ENCODE data around the gene KANSL1. TPM values are rescaled to one million over a fixed set of nuclear protein-coding genes. Genes with fewer than 3 reads are reported as not detected.
A peak's percentile ranks its signal among the peaks of the same experiment; 100 is the strongest.

Gene KANSL1
- total RNA-seq, 1 experiment from 2014 or later = 83.0 TPM

GRCh38 chr17:46064460-46064859 lies 128.8 kb downstream of the KANSL1 start:
- intact Hi-C loops (cut with micrococcal nuclease; ENCODE audit: unreplicated experiment) = no loop called here
- Mint-ChIP-seq H3K36me3 (ENCODE audit: insufficient read depth, unreplicated experiment) (peaks cover 78% of the 10 kb centered on the region), H3K4me3 (ENCODE audit: unreplicated experiment) (no peak overlapping the region), H3K27me3 (ENCODE audit: insufficient read depth, unreplicated experiment) (no peaks in the 10 kb centered on the region), H3K4me1 (ENCODE audit: low read depth, unreplicated experiment) (peaks cover 9% of the 10 kb centered on the region), H3K9me3 (ENCODE audit: unreplicated experiment) (no peaks in the 10 kb centered on the region), H3K27ac (ENCODE audit: unreplicated experiment) (peak overlapping the region; percentile 32)
- Histone ChIP-seq H3K36me3 (ENCODE audit: control insufficient read depth, insufficient read depth, low read length) (0 out of 2 replicates have a peak, but pooled peaks cover 4% of the 10 kb centered on the region), H3K4me1 (peaks cover 6% of the 10 kb centered on the region; the same call in 1 of the 2 replicates), H3K27me3 (replicated peaks; ENCODE audit: control insufficient read depth, insufficient read depth, low read length) (no peaks in the 10 kb centered on the region), H3K9me3 (no peaks in the 10 kb centered on the region), H3K4me3 (ENCODE audit: low read depth, low read length) (no peak overlapping the region)
- POLR2A ChIA-PET = no interaction called here
- no peak for TF ChIP-seq CTCF (IDR thresholded peaks at IDR 0.05; ENCODE audit: insufficient read depth in 1 of 2, low read depth in 1 of 2, low read length in 1 of 2, severe bottlenecking in 1 of 2, unreplicated experiment in 1 of 2)
- no TSS peak for BruUV-seq (replicated peaks)
- no peak for DNase-seq
- CTCF ChIA-PET = interaction anchor here (0.8 kb wide), 1 partner anchor 32 kb away, joined by 3 read pairs; no protein-coding TSS in a partner anchor

- H3K36me3 Mint-ChIP-seq (ENCODE audit: insufficient read depth, unreplicated experiment) = peaks cover 83% of the 10 kb centered on the region
These were observed 130.0 kb downstream of the KANSL1 start for GRCh38 chr17:46063241-46063640.

DNA sequence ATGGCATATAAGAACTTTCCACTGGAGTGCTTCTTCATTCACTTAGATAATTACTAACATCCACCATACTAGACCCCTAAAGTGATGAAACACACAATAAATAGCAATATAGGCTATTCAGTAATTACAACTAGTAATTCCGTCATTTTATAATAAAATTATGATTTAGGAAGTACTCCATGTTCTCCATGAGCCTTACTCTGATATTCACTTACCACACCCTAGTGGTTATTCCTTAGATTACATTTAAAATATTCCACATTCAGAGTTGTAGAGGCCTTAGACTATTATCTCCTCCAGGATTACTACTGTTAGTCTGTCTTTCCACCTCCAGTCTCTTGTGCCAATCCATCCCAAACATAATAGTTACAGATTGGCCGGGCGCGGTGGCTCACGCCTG lies 131.8 kb downstream of the KANSL1 start:
- ChIA-PET CTCF (no interaction called here), POLR2A (no interaction called here)
- no TSS peak for BruUV-seq (replicated peaks)
- no peak overlapping the region for H3K4me3 ChIP-seq (ENCODE audit: low read depth, low read length)
- intact Hi-C loops (cut with micrococcal nuclease; ENCODE audit: unreplicated experiment) = no loop called here
- Mint-ChIP-seq H3K9me3 (ENCODE audit: unreplicated experiment) (no peaks in the 10 kb centered on the region), H3K27ac (ENCODE audit: unreplicated experiment) (no peak overlapping the region), H3K4me1 (ENCODE audit: low read depth, unreplicated experiment) (peaks cover 25% of the 10 kb centered on the region), H3K36me3 (ENCODE audit: insufficient read depth, unreplicated experiment) (peaks cover 80% of the 10 kb centered on the region), H3K27me3 (ENCODE audit: insufficient read depth, unreplicated experiment) (no peaks in the 10 kb centered on the region), H3K4me3 (ENCODE audit: unreplicated experiment) (no peak overlapping the region)
- H3K9me3 ChIP-seq = no peaks in the 10 kb centered on the region
- no peaks in the 10 kb centered on the region for H3K27me3 ChIP-seq (replicated peaks; ENCODE audit: control insufficient read depth, insufficient read depth, low read length)
- no peak for DNase-seq
- TF ChIP-seq CTCF (IDR thresholded peaks at IDR 0.05; ENCODE audit: insufficient read depth in 1 of 2, low read depth in 1 of 2, low read length in 1 of 2, severe bottlenecking in 1 of 2, unreplicated experiment in 1 of 2) = peak; percentile 12 to 19
- peaks cover 6% of the 10 kb centered on the region; the same call in 1 of the 2 replicates for H3K4me1 ChIP-seq
- peaks cover 4% of the 10 kb centered on the region for H3K36me3 ChIP-seq (ENCODE audit: control insufficient read depth, insufficient read depth, low read length)

More at GRCh38 chr17:46063241-46063640, 130.0 kb downstream of the KANSL1 start:
- H3K9me3 Mint-ChIP-seq (ENCODE audit: unreplicated experiment) = no peaks in the 10 kb centered on the region
- intact Hi-C loops (cut with micrococcal nuclease; ENCODE audit: unreplicated experiment) = no loop called here
- no peaks in the 10 kb centered on the region for H3K27me3 Mint-ChIP-seq (ENCODE audit: insufficient read depth, unreplicated experiment)
- H3K4me1 Mint-ChIP-seq (ENCODE audit: low read depth, unreplicated experiment) = peaks cover 9% of the 10 kb centered on the region
- Histone ChIP-seq H3K9me3 (no peaks in the 10 kb centered on the region), H3K36me3 (ENCODE audit: control insufficient read depth, insufficient read depth, low read length) (peaks cover 4% of the 10 kb centered on the region), H3K4me1 (peaks cover 6% of the 10 kb centered on the region; the same call in 1 of the 2 replicates), H3K4me3 (ENCODE audit: low read depth, low read length) (no peak overlapping the region), H3K27me3 (replicated peaks; ENCODE audit: control insufficient read depth, insufficient read depth, low read length) (no peaks in the 10 kb centered on the region)
- no peak overlapping the region for H3K27ac Mint-ChIP-seq (ENCODE audit: unreplicated experiment)
- ChIA-PET POLR2A (no interaction called here), CTCF (interaction anchor here (0.5 to 0.8 kb wide), 2 partner anchors 130 to 150 kb away, joined by 3 read pairs; partner anchors contain the start of gene KANSL1)
- no peak overlapping the region for H3K4me3 Mint-ChIP-seq (ENCODE audit: unreplicated experiment)
- no peak for DNase-seq
- no peak for TF ChIP-seq CTCF (IDR thresholded peaks at IDR 0.05; ENCODE audit: insufficient read depth in 1 of 2, low read depth in 1 of 2, low read length in 1 of 2, severe bottlenecking in 1 of 2, unreplicated experiment in 1 of 2)
- no TSS peak for BruUV-seq (replicated peaks)
